Endodermal cell (in vitro differentiated cells): Measurements from ENCODE around the gene TTBK1. TPM values are rescaled to one million over a fixed set of nuclear protein-coding genes. Genes with fewer than 3 reads are reported as not detected.

ENCODE experiments used
- DNase-seq: peaks from one replicate; pipeline ENCODE4 v3.0.0-alpha.2; 2017
- H3K27ac ChIP-seq: 2 replicates; pipeline ENCODE4 v1.5.1; 2013; ENCODE audit warnings: mild to moderate bottlenecking, low read depth, low read length, moderate library complexity
- H3K27me3 ChIP-seq: 2 replicates; pipeline ENCODE4 v1.6.1; 2013; ENCODE audit warnings: mild to moderate bottlenecking, low read length, moderate library complexity; ENCODE audit not compliant: insufficient read depth, control insufficient read depth, poor library complexity, severe bottlenecking
- H3K36me3 ChIP-seq: 2 replicates; pipeline ENCODE4 v1.7.0; 2013; ENCODE audit warnings: mild to moderate bottlenecking, low read length, moderate library complexity; ENCODE audit not compliant: control insufficient read depth, insufficient read depth
- H3K4me1 ChIP-seq: one replicate; pipeline ENCODE4 v1.7.0; 2013; ENCODE audit warnings: low read length; ENCODE audit not compliant: control insufficient read depth, insufficient read depth
- H3K4me3 ChIP-seq: 2 replicates; pipeline ENCODE4 v1.5.1; 2013; ENCODE audit warnings: mild to moderate bottlenecking, low read length, moderate library complexity
- H3K9ac ChIP-seq: 2 replicates; pipeline ENCODE4 v1.6.1; 2013; ENCODE audit warnings: mild to moderate bottlenecking, low read length, moderate library complexity; ENCODE audit not compliant: poor library complexity, severe bottlenecking; ENCODE audit errors: extremely low read depth
- H3K9me3 ChIP-seq: 2 replicates; pipeline ENCODE4 v1.6.1; 2013; ENCODE audit warnings: mild to moderate bottlenecking, low read length, moderate library complexity; ENCODE audit not compliant: control insufficient read depth
- H3K27ac Mint-ChIP-seq: 2 replicates; pipeline ENCODE4 v1.8.0; 2020; ENCODE audit warnings: mixed read lengths
- H3K27me3 Mint-ChIP-seq: 2 replicates; pipeline ENCODE4 v1.8.0; 2021; ENCODE audit warnings: mild to moderate bottlenecking, mixed read lengths; ENCODE audit not compliant: insufficient read depth
- H3K36me3 Mint-ChIP-seq: 2 replicates; pipeline ENCODE4 v1.8.0; 2020; ENCODE audit warnings: low read depth, mixed read lengths
- H3K4me1 Mint-ChIP-seq: 2 replicates; pipeline ENCODE4 v1.8.0; 2020; ENCODE audit warnings: mixed read lengths
- H3K4me3 Mint-ChIP-seq: 2 replicates; pipeline ENCODE4 v1.8.0; 2020; ENCODE audit warnings: mild to moderate bottlenecking, moderate library complexity, mixed read lengths
- H3K9me3 Mint-ChIP-seq: 2 replicates; pipeline ENCODE4 v1.8.0; 2020; ENCODE audit warnings: mild to moderate bottlenecking, mixed read lengths
- CTCF ChIP-seq: fragments of 200-600 bp; sonication (generic); conservative IDR thresholded peaks from 2 replicates; pipeline ENCODE4 v1.5.0; 2021; ENCODE audit warnings: antibody characterized with exemption, mild to moderate bottlenecking
- WGBS, 2 experiments: methylation state at CpG; one replicate each; pipeline versions ENCODE4 v1.1.5 to v1.1.7; 2013; ENCODE audit warnings: missing lambda C conversion rate in 2 of 2, mixed read lengths in 1 of 2; ENCODE audit not compliant: insufficient coverage in 1 of 2, insufficient read length in 1 of 2; 5-methylcytosine and 5-hydroxymethylcytosine counted together
- total RNA-seq, 2 donors: library from RNA; stranded (reverse); fragmentation: NEBNext Ultra II Directional in 1 of 2; extraction: Animal tissue kit (Norgen Biotek cat#: 25700) in 1 of 2; gene quantifications; 2 replicates in 1 of 2; 3 replicates in 1 of 2; pipeline ENCODE4 v1.2.1, GENCODE V29; 2021

Gene TTBK1
- total RNA-seq, 2 donors from 2014 or later: 0.62 TPM

- Mint-ChIP-seq H3K4me3 (no peak overlapping the region), H3K27ac (no peak overlapping the region), H3K27me3 (peaks cover 48% of the 10 kb centered on the region), H3K9me3 (peaks cover 2% of the 10 kb centered on the region), H3K36me3 (no peaks in the 10 kb centered on the region), H3K4me1 (no peaks in the 10 kb centered on the region)
- H3K9ac ChIP-seq: no peak overlapping the region
- WGBS, 2 experiments: 57% methylated on average over 1 of the region's 2 CpGs; no CpG with 5 or more reads in 1 of the 2 experiments
- no peak overlapping the region for H3K27ac ChIP-seq
- no peak overlapping the region for H3K4me3 ChIP-seq
- H3K9me3 ChIP-seq: no peaks in the 10 kb centered on the region
- DNase-seq: no peak
- no peak for TF ChIP-seq CTCF
- no peaks in the 10 kb centered on the region for H3K36me3 ChIP-seq
- H3K27me3 ChIP-seq: peaks cover 55% of the 10 kb centered on the region
- H3K4me1 ChIP-seq: no peaks in the 10 kb centered on the region
These were observed 7.4 kb upstream of the TTBK1 start for GRCh38 chr6:43235841-43236240.

DNA sequence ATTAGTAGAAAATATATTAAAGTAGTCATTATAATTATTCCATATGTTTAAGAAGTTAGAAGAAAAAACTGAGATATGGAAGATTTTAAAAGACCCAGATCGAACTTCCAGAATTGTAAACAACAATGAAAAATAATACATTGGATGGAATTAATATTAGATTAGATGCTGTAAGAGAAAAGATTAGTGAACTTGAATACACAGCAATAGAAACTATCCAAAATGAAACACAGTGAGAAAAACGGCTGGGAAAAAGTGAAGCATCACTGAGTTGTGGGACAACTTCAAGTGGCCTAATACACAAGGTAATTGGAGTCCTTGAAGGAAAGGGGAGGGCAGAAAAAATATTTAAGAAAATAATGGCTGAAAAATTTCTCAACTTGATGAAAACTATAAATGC is 4.2 kb upstream of the TTBK1 start:
- Histone ChIP-seq H3K27ac (no peak overlapping the region), H3K4me1 (no peaks in the 10 kb centered on the region), H3K27me3 (peaks cover 69% of the 10 kb centered on the region), H3K36me3 (no peaks in the 10 kb centered on the region), H3K4me3 (no peak overlapping the region), H3K9ac (no peak overlapping the region), H3K9me3 (no peaks in the 10 kb centered on the region)
- Mint-ChIP-seq H3K4me3 (no peak overlapping the region), H3K36me3 (no peaks in the 10 kb centered on the region), H3K27ac (no peak overlapping the region), H3K27me3 (peaks cover 23% of the 10 kb centered on the region), H3K4me1 (no peaks in the 10 kb centered on the region), H3K9me3 (peaks cover 2% of the 10 kb centered on the region)
- DNase-seq: no peak
- 88% methylated on average over 2 of the region's 2 CpGs; no CpG with 5 or more reads in 1 of the 2 experiments for WGBS, 2 experiments
- TF ChIP-seq CTCF: no peak

DNA sequence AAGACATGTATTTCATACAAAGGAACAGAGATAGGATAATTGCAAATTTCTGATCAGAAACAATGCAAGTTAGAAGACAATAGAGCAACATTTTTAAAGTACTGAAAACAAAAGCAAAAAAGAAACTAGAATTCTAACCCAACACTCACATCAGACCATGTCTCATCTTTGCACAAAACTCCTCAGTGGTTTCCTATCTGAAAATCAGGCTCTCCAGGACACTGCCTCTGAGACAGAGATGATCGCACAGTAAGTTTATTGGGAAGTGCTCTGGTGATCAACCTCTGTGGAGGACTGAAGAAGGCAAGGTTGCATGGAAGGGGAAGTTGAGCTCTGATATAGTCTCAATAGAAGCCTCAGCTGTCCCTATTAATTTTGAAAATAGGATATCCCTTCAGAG is 2.3 kb upstream of the TTBK1 start:
- WGBS, 2 experiments: 90 to 92% methylated on average over 1 of the region's 1 CpG
- Mint-ChIP-seq H3K36me3 (no peaks in the 10 kb centered on the region), H3K4me1 (no peaks in the 10 kb centered on the region), H3K9me3 (peaks cover 2% of the 10 kb centered on the region), H3K27ac (no peak overlapping the region), H3K4me3 (no peak overlapping the region), H3K27me3 (peaks cover 19% of the 10 kb centered on the region)
- Histone ChIP-seq H3K4me3 (no peak overlapping the region), H3K27ac (no peak overlapping the region), H3K4me1 (no peaks in the 10 kb centered on the region), H3K9me3 (no peaks in the 10 kb centered on the region), H3K9ac (no peak overlapping the region), H3K27me3 (peaks cover 88% of the 10 kb centered on the region), H3K36me3 (no peaks in the 10 kb centered on the region)
- no peak for DNase-seq
- no peak for TF ChIP-seq CTCF
